Stimulated activated CD8-positive, alpha-beta memory T cell treated with anti-CD3 and anti-CD28 coated beads, Interleukin-7, amount 100 ng/mL, for 48 hours (primary cell): ENCODE data around the gene PNISR.

Source experiments
- DNase-seq, 2 donors: peaks; one replicate each; pipeline ENCODE4 v3.0.0-alpha.2; 2020; ENCODE audit warnings: low read depth in 1 of 2; ENCODE audit errors: extremely low read depth in 1 of 2

PNISR gene

GRCh38 chr6:99412065-99412464 lies 13.0 kb downstream of the PNISR start:
- no peak for DNase-seq

GRCh38 chr6:99409672-99410071 lies 15.4 kb downstream of the PNISR start:
- DNase-seq = no peak

DNA sequence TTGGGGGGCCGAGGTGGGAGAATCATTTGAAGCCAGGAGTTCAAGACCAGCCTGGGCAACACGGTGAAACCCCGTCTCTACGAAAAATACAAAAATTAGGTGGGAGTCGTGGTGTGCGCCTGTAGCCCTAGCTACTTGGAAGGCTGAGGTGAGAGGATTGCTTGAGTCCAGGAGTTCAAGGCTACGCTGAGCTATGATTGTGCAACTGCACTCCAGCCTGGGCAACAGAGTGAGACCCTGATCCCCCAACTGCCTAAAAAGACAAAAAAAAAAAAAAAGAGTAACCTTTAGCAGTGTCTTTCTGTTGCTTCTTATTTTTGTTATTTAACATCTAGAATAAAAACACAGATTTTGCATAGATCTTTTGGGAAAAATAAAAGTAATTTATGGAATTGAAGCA lies 18.0 kb downstream of the PNISR start:
- DNase-seq = no peak

- DNase-seq = no peak
Observed at GRCh38 chr6:99402448-99402847, 22.7 kb downstream of the PNISR start.

- no peak for DNase-seq
Observed at GRCh38 chr6:99397287-99397686, 27.8 kb downstream of the PNISR start.

- DNase-seq = peak; percentile 24 to 56
Observed at GRCh38 chr6:99393698-99394531, 31.2 kb downstream of the PNISR start, which contains the start of gene COQ3. COQ3 (minus strand) TSS chr6:99394195; CDS start chr6:99394179, 16 bp downstream.

DNA sequence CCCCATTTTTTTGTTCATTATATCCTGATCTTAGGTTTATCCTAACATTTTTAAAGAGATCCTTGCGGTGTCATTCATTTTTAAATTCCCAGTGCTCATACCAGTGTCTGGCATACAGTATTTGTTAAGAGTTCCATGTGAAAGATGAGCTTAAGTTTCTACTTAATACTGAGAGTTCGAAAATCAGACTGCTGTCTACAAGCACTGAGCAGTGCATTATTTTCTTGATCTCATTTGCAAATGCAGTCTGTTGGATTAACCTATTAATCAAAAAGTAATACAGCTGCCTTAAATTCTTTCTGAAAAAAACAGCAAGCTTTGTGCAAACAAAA lies 31.8 kb downstream of the PNISR start:
- DNase-seq = no peak

- no peak for DNase-seq
Observed at GRCh38 chr6:99390896-99391295, 34.2 kb downstream of the PNISR start.

DNA sequence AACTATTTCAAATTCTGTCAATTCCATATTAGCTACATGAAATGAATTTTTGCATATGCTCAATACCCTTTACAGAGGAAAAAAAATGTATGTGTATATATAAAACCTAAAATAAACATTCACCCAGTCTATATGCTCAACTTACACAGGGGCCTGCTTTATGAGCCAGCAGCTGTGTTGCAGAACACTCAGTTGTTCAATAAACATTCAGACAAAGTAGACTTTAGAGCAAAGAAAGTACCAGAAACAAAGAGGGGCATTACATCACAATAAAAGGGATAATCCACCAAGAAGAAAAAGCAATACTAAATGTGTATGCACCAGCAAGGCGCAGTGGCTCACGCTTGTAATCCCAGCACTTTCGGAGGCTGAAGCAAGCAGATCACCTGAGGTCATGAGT lies 40.6 kb downstream of the PNISR start:
- no peak for DNase-seq

DNA sequence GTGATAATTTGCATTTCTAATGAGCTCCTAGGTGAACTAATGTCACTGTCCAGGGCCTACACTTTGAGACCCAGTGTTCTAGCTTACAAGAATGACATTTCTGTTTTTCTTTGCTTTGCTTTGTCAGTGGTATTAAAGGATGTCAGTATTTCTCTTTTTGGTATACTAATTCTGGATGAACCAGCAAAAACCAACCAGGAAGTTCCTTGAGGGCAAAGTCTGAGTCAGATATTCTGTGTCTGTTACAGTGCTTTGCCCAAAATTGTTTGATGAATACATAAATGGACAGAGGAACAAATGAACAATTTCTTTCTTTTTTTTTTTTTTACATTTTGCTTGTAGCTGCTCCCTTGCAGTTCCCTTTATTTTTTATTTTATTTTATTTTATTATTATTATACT lies 46.5 kb downstream of the PNISR start:
- no peak for DNase-seq

GRCh38 chr6:99369533-99369932 lies 55.6 kb downstream of the PNISR start:
- DNase-seq = no peak

GRCh38 chr6:99366852-99367251 lies 58.3 kb downstream of the PNISR start:
- DNase-seq = no peak

- DNase-seq = no peak
Observed at GRCh38 chr6:99364026-99364425, 61.1 kb downstream of the PNISR start.

DNA sequence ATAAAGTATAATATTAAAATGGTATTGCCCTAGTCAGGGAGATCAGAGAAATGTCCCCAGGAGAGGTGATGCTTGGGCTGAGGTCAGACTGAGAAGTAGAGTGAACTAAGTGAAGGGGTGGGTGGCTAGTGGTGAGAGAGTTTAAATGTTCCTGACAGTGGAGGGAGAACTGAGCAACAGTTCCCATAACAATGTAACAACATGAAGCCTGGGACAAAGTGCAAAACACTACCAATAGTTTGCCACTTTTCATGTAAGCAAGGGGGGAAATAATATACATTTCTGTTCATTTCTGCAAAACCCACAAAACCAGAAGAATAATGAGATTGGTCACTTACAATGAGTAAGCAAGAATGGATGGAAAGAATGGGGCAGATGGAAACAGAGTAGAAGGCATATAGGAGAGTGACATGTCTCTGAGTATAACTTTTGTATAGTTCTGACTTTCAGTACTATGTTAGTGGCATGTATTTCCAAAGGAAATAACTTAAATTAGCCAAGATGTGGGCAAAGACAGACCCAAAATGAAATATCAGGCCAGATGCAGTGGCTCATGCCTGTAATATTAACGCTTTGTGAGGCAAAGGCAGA lies 62.3 kb downstream of the PNISR start:
- peak in 1 of 2 donors; percentile 11 for DNase-seq

GRCh38 chr6:99359800-99360199 lies 65.3 kb downstream of the PNISR start:
- DNase-seq = no peak

DNA sequence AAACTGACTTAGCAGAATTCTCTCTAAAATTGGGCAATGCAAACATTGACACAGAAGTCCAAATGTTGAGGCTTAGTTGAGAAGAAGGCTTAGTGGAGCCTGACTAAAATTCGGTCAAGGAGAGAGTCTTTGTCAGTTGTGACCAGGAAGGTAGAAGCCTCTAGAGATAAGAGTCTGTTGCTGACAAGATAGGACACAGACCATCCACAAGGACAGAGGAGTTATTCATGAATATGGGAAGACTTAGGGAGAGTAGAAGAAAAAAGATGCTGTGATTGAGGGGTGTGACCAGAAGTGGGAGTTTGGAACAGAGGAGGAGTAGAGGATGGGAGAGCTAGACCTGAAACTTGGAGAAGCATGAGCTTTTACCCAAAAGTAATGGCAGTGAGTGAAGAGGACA lies 68.5 kb downstream of the PNISR start:
- no peak for DNase-seq

DNA sequence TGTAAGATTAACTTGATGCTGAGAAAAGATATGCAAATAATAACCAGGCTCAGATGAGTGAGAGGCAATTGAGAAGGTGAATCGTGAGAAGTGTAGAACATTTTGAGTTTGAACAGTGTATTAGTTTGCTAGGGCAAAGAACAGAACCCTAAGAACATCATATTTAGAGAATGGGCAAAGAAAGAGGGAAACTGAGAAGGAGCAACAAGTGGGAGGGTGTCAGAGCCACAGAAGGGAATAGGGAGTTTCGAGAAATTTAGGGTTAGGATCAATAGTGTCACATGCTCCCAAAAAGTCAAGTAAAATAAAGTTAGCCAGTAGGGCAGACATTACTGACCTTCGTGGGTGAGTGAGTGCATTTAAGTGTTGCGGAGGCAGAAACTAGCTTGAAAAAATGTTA lies 70.1 kb downstream of the PNISR start:
- no peak for DNase-seq

GRCh38 chr6:99353126-99353525 lies 72.0 kb downstream of the PNISR start:
- DNase-seq = no peak

- DNase-seq = no peak
Observed at GRCh38 chr6:99350573-99350972, 74.5 kb downstream of the PNISR start.

- DNase-seq = no peak
Observed at GRCh38 chr6:99349171-99350141, 75.7 kb downstream of the PNISR start, which contains the start of gene FAXC. FAXC (minus strand) TSS chr6:99349674; CDS start chr6:99349372, 302 bp downstream.
